NCI-H1048 (cell line): ENCODE data around the gene UNC45A.
A peak's percentile ranks its signal among the peaks of the same experiment; 100 is the strongest.
"Not testable (repeated sequence)": the region's sequence is repeated elsewhere in the genome, so short reads cannot be mapped to it uniquely, and the experiment has no call there.

Source experiments
- DNase-seq: peaks from one replicate; lab custom pipeline; 2025; lab: John Stamatoyannopoulos, UW

Gene UNC45A

DNA sequence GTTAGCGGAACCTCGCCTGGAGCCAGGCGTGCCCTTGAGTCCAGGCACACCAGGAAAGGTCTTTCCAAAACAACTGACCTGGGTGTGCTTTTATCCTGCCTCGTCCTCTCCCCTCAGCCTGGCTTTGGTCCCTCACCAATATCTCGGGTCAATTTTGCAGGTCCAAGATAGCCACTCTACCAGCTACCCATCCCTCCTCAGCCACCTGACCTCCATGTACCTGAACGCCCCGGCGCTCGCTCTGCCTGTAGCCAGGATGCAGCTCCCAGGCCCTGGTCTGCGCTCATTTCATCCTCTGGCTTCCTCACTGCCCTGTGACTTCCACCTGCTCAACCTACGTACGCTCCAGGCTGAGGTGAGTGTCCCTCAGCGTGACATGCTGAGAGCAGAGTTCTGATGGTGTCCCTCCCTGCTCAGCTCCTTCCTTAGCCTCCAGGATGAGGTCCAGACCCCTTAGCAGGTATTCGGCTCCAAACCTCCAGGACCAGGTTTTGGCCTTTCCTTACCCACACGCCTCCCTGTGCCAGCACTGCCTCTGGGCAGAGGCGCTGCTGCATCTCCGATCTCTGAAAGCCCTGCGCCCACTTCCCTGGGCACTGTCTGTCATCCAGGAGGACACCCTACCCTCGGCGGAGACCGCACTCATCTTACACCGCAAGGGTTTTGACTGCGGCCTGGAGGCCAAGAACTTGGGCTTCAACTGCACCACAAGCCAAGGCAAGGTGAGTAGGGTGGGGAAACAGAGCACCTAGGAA lies 16.9 kb upstream of the UNC45A start:
- no peak for DNase-seq

DNA sequence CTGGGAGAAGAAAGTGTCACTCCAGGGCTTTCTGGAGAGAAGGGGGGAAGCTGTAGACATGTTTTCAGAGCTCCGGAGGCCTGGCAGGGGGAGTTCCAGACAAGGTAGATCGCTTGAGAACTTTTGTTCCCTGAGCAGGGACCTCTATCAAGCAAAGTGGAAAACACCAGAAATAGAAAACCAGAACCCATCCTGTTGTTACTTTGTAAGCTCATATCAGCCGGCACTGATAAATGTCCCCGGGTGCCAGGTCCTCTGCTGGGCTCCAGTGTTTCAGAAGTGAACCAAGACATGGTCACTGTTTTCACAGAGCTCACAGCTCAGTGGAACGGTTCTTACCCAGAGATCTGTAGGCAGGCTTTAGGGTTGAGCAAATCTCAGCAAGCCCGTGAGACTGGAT lies 16.2 kb upstream of the UNC45A start:
- no peak for DNase-seq

DNA sequence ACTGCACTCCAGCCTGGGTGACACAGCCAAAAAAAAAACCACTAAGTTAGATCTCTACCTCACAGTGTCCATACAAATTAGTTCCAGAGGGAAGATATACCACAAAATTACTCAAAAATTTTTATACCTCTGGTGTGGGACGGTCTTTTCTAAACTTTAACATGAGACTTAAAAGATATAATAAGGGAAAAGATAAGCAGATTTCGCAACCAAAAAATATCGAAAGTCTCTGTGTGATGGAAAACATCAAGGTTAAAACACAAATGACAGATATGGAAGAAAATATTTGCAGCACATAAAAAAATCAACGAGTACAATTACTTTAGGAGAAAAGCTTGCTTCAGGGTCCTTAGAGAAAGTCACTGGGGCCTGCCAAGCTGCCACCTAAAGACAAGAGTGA lies 13.2 kb upstream of the UNC45A start:
- DNase-seq: no peak

DNA sequence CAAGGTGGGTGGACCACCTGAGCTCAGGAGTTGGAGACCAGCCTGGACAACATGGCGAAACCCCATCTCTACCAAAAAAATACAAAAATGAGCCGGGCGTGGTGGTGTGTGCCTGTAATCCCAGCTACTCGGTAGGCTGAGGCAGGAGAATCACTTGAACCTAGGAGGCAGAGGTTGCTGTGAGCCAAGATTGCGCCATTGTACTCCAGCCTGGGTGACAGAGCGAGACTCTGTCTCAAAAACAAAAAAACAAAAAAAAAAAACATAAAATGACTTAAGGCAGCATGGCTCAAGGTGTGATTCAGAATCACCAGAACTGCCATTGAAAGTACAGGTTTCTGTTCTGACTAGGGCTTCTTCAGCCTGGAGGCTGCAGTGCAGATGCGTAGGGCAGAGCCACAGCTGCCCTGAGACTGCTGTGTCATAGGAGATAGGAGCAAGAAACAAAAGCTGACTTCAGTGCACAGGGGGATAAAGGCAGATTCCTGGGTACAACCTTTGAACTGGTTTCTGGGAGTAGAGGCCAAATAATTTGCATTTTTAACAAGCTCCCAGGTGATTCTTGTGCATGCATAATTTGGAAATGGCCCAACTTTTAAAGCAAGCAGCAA lies 12.3 kb upstream of the UNC45A start:
- DNase-seq: not testable (repeated sequence)

DNA sequence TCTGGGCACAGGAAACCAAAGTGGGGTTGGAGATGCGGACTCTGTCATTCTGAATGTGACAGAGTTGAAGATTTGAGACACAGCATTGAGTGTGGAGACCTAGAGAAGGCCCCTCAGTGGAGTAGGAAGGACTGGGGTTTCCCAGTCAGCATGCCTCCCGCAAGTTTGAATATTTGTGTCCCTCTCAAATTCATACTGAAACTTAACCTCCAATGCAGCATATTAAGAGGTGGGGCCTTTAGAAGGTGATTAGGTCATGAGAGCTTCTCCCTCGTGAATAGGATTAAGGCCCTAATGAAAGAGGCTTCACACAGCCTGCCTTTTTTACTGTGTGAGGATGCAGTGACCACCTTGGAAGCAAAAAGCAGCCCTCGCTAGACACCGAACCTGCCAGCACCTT lies 10.7 kb upstream of the UNC45A start:
- no peak for DNase-seq

DNA sequence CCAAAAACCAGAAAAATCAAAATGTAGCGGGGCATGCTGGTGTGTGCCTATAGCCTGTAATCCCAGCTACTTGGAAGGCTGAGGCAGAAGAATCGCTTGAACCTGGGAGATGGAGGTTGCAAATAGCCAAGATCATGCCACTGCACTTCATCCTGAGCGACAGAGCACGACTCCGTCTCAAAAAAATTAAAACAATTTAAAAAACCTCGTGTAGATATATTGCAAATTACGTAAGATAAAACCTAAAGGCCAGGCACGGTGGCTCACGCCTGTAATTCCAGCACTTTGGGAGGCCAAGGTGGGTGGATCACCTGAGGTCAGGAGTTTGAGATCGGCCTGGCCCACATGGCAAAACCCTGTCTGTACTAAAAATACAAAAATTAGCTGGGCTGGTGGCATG lies 8.3 kb upstream of the UNC45A start:
- DNase-seq: not testable (repeated sequence)

DNA sequence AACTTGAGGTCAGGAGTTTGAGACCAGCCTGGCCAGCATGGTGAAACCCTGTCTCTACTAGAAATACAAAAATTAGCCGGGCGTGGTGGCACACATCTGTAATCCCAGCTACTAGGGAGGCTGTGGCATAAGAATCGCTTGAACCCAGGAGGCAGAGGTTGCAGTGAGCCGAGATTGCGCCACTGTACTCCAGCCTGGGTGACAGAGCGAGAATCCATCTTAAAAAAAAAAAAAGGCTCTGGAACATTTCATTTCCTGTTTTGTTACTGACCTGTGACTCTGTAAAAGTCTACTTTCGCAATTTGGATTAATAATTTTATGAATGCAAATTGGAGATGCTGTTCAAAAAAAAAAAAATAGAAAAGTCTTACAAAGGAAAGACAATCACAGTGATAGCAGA lies 7.0 kb upstream of the UNC45A start:
- not testable (repeated sequence) for DNase-seq

DNA sequence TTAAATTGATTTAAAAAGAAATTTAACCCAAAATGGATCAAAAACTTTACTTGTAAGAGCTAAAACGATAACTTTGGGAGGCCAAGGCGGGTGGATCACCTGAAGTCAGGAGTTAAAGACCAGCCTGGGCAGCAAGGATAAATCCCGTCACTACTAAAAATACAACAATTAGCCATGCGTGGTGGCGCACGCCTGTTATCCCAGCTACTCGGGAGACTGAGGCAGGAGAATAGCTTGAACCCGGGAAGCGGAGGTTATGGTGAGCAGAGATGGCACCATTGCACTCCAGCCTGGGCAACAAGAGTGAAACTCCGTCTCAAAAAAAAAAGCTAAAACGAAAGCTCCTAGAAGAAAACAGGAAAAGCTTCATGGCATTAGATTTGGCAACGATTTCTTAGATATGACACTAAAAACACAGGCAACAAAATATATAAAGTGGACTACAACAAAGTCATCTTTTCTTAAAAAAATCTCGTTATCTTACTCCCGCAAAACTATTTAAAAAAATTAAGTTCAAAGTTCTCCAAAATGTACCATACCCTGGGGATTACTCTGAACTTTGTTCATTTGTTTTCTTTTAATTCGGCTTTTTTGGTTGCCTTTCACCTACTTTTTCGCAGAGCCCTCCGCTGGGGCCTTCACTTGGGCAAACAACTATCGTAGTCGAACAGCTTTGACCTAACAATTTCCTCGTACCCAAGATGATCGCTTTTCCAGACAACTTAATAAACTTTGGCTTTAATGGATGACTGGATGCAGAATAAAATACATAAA lies 5.7 kb upstream of the UNC45A start:
- no peak for DNase-seq

DNA sequence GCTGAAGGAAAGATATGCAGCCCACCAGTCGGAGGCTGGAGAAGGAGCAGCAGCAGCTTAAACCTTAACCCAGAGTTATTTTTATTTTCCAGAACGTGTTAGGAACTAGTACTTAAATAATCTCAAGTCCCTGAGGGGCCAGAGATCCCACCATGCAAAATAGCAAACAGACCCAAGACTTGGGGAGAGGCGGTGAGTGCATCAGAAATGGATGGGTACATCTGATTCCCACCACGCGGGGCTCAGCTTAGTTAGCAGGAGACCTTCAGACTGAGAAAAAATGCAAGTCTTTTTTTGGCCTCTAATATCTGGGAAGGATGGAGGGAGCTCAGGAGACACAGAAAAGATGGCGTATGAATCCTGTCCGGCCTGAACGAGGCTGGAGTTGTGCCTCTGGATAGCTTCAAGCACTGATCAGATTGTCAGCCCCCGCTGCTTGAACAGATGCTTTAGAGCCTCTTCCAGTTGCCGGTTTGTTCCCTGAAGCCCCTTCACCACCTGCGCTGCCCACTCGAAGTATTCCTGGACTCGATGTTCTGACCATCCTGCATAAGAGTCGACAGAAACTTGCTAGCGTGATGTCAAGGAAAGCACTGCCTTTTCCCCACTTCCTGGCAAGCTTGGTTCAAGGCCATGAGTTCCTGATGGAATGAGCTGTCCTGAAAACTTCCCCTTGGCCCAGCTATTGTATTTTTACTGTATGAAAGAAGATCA lies 4.1 kb upstream of the UNC45A start:
- no peak for DNase-seq

DNA sequence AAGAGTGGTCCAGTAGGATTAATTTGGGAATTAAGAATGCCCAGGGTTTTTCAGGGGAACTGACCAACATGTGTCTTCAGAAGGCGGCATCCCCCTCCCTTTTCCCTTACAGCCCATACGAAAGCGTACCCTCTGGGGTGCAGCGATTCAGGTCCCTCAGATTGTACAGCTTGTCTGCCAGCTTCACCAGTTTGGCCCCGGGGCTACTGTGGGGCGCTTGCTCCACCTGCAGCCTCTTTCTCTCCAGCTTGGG lies 3.6 kb upstream of the UNC45A start:
- DNase-seq: no peak

DNA sequence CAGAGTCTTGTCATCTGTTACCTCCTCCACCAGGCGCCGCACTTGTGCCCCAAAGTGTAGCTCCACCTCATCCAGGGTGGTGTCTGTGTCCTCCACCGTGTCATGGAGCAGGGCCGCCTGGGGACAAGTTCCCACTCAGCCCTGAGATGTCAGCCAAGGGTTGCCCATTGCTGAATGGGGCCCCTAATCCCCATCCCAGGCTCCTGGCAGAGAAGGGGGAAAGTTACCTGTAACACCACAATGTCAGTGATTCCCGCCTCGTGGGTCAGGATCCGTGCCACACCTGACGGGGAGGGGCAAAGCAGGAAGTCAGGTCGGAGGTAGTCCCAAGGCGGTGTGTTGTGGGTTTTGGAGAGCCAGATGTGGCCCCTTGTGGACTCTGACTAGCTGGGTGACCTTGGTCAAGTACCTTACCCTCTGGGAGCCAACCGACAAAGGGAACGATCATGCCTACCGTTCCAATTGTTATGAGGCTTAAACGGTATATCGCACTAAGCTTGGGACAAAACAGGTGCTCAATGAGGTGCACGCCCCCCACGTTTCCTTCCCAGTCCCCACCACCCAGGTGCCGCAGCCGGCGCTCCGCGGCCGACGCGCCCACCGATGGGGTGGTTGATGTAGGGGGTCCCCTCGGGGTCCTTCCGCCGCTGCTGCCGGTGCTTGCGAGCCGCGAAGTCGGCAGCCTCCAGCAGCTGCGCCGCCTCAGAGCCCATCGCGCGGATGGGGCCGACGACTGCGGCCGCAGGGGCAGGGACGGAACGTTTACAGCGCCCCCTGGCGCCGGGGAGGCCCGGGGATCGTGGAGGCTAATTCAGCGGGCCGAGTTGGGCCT lies 3.0 kb upstream of the UNC45A start, which contains the start of gene HDDC3:
TSS of gene HDDC3 (minus strand) at position 722 of the 832 bp plus-strand sequence. CDS start at position 713, 9 bp downstream.
- DNase-seq: peak; percentile 79

DNA sequence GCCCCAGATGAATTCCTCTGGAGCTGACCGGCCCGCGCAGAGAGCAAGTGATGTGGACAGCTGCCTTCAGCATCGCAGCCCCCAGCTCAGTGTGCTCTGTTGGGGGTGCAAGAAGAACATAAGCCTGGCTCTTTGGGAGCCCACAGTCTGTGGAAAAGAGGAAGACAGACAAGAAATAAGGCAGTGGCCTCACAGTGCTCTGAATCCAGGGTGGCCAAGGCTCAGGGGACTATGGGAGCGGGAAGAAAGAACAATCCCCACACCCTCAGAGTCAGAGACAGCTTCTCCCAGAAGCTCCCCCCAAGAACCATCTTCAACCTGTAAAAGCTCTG lies 2.5 kb upstream of the UNC45A start:
- DNase-seq: no peak

DNA sequence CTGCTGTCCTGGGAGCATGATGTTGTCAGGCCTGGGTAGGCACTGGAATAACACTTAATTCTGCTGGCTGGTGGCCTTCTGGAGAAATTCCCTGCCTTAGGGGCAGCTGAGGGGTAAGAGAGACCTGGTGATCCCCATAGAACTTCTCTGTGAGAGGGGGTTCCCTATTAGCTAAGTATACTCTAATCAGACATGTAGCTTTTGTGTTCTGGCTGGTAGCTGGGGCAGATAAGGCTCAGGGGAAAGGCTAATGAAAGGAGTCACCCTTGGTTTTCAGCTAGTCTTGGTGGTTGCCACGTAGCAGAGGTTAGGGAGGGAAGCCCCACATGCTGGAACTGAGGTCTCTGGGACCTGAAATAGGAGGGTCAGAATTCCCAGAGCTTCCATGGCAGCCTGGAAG lies 1.8 kb upstream of the UNC45A start:
- no peak for DNase-seq

DNA sequence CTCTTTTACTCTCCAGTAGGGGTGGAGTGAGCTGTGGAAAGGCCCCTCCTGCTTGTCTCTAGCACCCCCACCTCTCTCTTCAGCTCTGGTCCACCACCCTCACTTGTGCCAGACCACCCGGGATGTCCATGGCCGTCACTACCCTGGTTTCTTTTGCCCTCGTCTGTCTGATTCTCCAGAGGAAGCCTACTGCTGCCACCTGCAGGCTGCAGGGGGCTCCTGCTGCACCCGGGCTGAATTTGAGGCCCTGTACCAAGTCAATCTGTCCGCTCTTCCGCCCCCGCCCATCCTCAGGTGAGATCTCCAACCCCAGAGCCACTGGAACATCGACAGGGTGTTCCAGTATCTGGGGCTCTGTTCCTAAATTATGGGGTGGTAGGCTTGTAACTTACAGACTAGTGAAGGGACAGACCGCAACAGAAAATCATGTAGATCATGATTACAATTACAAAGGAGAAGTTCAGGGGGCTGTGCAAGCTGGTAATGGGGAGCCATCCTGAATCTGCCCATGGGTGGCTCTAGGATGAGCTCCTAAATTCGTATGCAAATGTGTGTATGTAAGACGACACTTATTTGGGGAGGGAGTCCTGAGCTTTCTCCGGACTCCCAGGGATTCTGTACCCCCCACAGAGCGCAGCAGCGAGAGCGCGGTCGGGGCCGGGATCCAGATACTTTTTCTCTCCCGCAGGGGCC lies 683 bp upstream of the UNC45A start:
- peak; percentile 84 for DNase-seq

DNA sequence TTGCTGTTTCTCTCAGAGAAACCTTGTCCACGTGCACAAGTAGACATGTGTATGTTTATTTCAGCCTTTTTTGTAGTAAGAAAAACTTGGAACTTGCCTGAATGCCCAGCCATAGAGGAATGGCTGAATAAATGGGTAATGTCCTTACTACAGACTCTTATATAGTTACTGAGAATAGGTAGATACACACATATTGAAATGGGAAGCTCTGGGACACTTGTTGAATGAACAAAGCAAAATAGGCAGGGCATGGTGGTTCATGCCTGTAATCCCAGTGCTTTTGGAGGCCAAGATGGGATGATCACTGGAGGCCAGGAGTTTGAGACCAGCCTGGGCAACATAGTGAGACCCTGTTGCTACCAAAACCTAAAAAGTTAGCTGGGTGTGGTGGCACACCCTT lies 1.7 kb downstream of the UNC45A start:
- DNase-seq: no peak

DNA sequence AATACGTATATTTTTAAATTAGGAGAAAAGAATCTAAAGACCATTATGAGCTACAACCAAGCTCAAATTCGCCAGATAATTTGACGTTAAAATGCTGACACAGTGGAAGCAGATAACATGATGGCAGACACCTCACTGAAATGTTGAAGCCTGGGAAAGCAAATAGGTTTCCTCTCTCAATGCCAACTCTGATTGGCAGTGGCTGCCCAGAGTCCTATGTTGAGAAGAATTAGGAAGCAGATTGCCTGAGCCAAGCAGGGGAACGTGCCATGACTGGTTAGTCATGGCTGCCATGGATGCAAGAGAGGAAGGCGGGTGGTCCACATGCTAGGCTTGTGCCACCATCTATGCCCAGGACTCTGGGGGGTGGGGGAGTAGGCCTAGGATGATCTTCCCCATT lies 3.2 kb downstream of the UNC45A start:
- no peak for DNase-seq

DNA sequence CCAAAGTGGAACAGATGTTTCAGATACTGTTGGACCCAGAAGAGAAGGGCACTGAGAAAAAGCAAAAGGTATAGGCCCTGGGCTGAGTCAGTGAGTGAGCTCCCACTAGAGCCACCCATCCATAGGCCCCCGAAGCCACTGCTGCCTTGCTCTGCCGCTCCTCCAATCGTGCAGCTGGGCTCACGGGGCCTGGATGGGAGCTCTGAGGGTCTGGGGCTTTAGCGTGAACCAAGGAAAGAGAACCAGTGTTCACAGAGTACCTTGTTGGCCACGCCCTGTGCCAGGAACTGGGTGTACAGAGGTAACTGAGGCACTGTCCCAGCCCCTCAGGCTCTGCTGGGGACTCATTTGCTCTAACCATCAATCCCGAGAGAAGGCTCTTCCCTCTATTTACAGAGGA lies 4.7 kb downstream of the UNC45A start:
- no peak for DNase-seq

DNA sequence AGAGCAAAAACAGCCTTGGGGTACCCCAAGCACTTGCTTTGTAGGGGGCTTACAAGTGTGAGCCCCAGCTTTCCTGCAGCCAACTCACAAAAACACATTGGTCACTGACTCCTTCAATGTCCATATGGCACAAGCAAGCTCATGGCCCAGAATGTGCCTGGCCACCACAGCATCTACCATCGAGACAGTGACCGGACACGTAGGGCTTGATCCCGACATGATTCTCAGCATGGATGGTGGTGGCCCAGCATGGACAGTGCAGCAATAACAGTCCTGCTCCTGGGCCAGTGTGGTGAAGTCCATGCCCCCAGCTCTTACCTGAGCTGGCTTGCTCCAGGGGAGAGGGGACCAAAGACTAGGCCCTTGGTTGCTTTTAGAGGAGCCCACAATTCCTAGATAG lies 6.0 kb downstream of the UNC45A start:
- DNase-seq: no peak

DNA sequence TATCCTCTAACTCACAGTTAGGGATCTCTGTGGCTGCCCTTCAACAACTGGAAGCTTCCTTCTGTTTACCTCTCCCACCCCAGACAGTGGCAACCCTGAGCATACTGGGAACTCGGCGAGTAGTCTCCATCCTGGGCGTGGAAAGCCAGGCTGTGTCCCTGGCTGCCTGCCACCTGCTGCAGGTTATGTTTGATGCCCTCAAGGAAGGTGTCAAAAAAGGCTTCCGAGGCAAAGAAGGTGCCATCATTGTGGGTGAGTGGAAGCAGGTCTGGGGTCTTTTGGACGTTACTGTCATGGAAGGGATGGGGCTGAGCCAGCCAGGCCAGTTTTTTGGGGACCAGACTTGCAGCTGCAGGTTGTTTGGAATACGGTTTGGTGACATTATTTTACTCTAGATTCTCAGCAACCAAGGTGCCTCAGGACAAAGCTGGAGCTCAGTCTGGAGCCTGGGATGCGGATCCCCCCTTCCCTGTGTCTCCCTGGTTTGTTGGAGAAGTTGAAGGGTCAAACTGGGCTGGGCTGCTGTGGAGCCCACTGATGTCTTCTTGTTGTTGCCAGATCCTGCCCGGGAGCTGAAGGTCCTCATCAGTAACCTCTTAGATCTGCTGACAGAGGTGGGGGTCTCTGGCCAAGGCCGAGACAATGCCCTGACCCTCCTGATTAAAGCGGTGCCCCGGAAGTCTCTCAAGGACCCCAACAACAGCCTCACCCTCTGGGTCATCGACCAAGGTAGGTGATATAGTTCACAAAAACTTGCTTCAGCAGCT lies 7.5 kb downstream of the UNC45A start:
- no peak for DNase-seq

DNA sequence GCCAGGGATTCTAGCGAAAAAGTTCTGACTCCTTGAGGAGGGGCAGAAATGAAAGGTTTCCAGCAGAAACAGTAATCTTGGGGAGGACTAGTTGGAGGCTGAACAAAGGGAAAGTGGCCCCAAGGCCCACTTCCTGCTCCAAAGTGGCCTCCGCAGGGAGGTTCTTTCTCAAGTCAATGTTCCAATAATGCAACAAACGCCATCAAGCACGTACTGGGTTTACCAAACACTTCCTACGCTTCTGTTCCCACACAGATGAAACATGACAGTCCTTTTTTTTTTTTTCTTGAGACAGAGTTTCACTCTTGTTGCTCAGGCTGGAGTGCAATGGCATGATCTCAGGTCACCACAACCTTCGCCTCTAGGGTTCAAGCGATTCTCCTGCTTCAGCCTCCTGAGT lies 10.0 kb downstream of the UNC45A start:
- DNase-seq: no peak

DNA sequence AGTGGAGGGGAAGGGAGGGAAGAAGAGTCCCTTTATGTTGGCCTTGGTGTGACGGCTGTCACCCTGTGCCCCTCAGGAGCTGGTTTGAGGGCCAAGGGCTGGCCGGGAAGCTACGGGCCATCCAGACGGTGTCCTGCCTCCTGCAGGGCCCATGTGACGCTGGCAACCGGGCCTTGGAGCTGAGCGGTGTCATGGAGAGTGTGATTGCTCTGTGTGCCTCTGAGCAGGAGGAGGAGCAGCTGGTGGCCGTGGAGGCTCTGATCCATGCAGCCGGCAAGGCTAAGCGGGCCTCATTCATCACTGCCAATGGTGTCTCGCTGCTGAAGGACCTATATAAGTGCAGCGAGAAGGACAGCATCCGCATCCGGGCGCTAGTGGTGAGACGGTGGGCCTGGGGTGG lies 11.5 kb downstream of the UNC45A start:
- DNase-seq: no peak
